GM21576 (cell line): ENCODE results near the gene BTBD18.
"Not testable (repeated sequence)": the region's sequence is repeated elsewhere in the genome, so short reads cannot be mapped to it uniquely, and the experiment has no call there.

Source experiments
- ATAC-seq: cut with Tn5 transposase; IDR thresholded peaks from one replicate; pipeline ENCODE4 v1.9.1; 2021; ENCODE audit warnings: mild to moderate bottlenecking, moderate library complexity; ENCODE audit not compliant: unreplicated experiment

The BTBD18 gene

DNA sequence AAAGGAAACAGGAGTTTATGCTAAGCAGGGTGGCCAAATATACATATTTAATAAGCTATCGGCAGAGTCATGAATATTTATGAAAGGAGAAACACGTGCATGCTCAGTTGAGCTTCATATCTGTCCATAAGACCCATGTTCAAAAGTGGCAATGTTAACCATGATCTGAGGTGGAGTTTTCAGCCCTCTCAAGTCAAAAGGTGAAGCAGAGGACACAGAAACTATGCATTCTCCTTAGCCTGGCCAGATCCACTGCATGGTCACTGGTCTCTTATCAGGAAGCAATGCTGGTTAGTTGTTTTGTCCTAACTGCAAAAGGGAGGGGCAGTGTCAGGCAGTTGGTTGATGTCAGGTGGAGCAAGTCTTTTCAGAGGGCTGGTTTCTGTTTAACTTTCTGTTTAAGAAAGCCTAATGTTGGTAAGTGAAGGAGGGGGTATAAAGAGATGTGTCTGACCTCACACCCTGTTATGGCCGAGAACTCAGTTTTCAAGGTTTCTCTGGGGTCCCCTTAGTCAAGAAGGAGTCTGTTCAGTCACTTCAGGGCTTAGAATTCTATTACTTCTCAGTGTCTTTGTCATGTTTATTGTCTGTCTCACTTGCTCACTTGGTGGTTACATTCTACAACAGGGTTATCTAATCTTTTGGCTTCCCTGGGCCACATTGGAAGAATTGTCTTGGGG is 15.9 kb downstream of the BTBD18 start:
- ATAC-seq: no peak

GRCh38 chr11:57732661-57733060 is 19.0 kb downstream of the BTBD18 start:
- no peak for ATAC-seq

DNA sequence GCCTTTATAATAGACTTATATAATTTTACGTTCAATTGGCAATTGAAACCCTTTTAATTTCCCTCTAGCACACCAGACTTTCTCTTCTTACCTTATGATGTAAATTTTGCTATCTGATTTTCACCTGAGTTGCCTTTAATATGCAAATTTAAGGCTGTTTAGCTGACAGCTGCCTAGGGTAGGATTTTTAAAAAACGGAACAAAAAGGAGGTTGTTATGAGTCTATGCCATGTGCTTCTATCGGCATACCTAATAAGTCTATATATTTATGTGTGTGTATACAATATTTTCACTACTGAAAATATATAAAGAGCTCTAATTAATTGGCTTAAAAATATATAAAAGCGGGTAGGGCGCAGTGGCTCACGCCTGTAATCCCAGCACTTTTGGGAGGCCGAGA is 22.1 kb downstream of the BTBD18 start:
- ATAC-seq: no peak

GRCh38 chr11:57728829-57729228 is 22.8 kb downstream of the BTBD18 start:
- ATAC-seq: no peak

GRCh38 chr11:57727185-57727584 is 24.4 kb downstream of the BTBD18 start:
- ATAC-seq: no peak

- not testable (repeated sequence) for ATAC-seq
Observed at GRCh38 chr11:57716726-57717125, 34.9 kb downstream of the BTBD18 start.

DNA sequence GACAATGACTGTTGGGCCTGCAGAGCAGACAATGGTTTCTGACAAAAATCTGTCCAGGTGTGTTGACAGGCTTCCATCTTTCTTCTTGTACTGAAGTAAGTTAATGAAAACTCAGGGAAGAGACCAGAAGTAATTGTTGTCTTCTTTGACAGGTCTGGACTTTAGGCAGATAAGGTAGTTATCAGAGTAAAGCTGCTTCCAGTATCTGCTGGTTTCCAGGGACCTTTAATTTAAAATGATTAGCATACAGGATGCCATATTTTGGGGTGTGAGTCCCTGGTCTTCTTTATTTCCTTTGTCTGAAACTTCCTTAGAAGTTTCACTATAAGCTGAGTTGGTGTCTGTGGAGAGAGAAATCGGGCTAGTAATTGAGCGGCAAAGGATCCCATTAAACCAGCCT is 37.8 kb downstream of the BTBD18 start:
- ATAC-seq: no peak

GRCh38 chr11:57712256-57713150 is 39.1 kb downstream of the BTBD18 start, which contains the start of gene TMX2:
TSS of gene TMX2 (plus strand) at chr11:57712593. CDS start at chr11:57712619, 26 bp downstream.
- peak; percentile 92 for ATAC-seq

GRCh38 chr11:57711414-57712255 is 40.0 kb downstream of the BTBD18 start, which contains the start of gene MED19:
TSS of gene MED19 (minus strand) at chr11:57712215. CDS start at chr11:57712179, 36 bp downstream.
- peak; percentile 42 for ATAC-seq

- ATAC-seq: no peak
Observed at GRCh38 chr11:57709802-57710367, 41.7 kb downstream of the BTBD18 start.

DNA sequence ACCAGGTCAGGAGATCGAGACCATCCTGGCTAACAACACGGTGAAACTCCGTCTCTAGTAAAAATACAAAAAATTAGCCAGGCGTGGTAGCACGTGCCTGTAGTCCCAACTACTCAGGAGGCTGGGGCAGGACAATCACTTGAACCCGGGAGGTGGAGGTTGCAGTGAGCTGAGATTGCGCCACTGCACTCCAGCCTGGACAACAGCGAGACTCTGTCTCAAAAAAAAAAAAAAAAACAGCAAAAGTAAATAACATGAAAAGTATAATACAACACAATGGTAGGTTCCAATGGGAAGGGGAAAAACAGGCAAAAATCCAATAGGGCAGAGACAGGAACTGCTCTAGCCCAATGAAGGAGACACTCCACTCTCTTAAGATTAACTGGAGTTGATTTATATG is 46.2 kb downstream of the BTBD18 start:
- ATAC-seq: not testable (repeated sequence)

- ATAC-seq: no peak
Observed at GRCh38 chr11:57704932-57705331, 46.7 kb downstream of the BTBD18 start.

DNA sequence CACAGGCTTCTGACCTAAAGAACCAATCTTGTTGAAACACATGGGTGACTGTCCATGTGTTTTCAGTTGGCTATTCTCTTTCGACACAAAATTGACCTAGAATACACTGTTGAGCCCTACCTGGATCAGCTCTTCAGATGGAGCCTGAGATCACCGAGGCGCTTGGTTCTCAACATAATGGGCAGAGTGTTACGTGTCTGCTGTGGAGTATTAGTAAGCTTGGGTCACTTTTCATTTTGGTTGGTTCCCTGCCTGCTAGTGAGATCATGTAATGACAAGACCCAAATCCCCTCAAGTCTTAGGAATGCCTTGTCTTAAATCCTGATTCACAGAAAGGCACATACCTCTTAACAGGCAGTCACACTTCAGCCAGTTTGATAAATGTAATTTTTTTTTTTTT is 48.3 kb downstream of the BTBD18 start:
- no peak for ATAC-seq

DNA sequence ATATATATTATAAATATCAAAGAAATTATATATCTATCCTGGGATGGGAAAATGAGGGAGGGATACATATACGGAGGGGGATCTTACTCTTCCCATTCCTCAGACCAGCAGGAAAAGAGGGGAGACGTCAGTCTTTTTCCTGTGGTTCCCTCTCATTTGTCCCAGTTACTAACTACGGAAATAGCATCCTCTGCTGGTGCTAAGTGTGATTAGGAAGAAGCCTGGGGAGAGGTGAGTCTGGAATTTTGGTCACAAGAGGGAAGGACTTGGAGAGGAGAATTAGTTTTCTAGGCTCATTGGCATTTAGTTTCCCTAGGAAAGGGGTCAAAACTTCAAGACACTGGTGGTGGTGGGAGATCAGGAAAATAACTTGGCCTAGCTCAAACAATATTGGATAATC is 51.2 kb downstream of the BTBD18 start:
- ATAC-seq: no peak

DNA sequence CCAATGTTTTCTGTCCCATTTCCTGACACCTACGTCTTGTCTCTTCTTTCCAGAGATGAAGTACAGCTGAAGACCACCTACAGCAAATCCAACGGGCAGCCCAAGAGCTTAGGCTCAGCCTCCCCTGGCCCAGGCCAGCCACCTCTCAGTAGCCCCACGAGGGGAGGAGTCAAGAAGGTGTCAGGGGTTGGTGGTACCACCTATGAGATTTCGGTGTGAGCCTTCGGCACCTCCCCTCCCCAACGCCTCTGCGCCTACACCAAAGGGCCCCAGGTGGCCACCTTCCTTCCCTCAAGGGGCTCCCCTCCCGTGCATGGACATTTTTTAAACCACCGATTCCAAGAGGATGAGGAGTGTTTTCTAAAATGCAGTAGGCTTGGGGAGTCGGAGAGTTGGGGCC is 51.8 kb downstream of the BTBD18 start:
- ATAC-seq: no peak

GRCh38 chr11:57698843-57699365 is 52.7 kb downstream of the BTBD18 start:
- no peak for ATAC-seq
